HUDEP-2 (cell line): ENCODE results near the gene GRAMD1A.

ENCODE experiments used
- DNase-seq, 76 experiments: peaks; one replicate each; lab custom pipeline; 2025; ENCODE audit not compliant: unreplicated experiment in 76 of 76; lab: John Stamatoyannopoulos, UW

The GRAMD1A gene

DNA sequence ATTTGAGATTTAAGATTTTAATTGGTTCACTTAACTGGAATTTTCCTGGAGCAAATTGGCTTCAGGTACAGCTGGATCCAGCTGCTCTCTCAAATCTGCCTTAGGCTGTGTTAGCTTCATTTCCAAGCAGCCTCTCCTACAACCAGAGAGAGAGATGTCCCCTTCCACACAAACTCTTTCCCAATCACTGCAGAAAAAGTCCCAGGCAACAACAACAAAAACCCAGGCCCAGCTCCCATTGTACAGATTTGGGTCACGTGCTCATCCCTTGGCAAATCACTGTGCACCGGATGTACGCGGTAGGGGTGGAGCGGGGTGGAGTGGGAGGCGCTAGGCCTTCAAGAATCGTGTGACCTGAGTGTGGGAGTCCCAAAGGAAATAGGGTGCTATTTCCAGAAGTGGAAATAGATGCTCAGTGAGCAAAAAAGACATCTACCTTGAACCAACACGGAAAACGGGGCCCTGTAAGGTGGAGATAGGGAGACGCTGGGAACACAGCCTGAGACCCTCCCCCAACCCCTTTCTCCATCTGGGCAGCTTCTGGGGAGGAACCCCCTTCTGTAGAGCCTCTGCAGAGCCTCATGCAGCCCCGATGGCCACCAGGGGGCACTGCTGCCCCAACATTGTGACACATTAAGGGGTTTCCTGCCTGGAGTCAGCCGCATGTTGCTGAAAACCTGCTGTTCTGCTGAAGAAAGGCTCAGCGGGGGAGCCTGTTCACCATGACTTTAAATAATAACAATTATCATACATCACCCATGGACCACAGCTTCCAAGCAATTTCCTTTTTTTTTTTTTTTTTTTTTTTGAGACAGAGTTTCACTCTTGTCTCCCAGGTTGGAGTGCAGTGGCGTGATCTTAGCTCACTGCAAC is 66.8 kb downstream of the GRAMD1A start:
- DNase-seq: peak in 74 of 76 experiments; percentile 29 to 93 (median 84)

DNA sequence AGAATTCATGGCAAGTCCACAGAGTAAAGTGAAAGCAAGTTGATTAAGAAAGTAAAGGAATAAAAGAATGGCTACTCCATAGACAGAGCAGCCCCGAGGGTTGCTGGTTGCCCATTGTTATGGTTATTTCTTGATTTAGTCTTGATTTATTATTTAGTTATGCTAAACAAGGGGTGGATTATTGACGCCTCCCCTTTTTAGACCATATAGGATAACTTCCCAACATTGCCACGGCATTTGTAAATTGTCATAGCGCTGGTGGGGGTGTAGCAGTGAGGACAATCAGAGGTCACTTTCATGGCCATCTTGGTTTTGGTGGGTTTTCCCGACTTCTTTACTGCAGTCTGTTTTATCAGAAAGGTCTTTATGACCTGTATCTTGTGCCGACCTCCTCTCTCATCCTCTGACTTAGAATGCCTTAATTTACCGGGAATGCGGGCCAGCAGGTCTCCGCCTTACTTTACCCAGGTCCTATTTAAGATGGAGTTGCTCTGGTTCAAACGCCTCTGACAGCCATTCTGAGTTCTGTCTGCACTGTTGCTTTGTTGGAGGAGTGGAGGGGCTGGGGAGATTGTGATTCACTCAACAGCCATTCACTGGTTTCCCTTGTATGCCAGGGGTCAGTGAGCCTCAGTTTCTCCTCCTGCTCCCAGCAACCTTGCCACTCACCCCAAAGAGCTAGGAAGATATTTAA is 69.0 kb downstream of the GRAMD1A start:
- DNase-seq: no peak

GRCh38 chr19:35069696-35070095 is 69.6 kb downstream of the GRAMD1A start:
- DNase-seq: no peak

- no peak for DNase-seq
These were observed 70.3 kb downstream of the GRAMD1A start for GRCh38 chr19:35070471-35070870.

DNA sequence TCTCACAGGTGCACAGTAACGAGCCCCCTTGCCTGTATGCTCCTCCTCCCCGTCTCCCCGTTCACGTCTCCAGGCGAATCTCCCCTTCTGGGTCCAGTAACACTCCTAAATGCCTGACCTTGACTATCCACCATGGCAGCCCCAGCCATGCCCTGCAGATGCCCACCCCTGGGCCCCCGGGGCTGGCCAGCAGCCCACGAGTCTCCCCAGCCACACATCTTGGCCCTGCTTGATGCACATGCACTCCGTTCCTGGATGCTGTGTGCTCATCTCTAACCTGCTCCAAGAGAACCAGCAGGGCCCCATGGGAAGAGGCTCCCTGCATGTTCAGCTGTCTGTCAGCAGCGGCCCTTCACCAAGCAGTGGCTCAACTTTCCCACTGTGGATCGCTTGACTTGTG is 73.4 kb downstream of the GRAMD1A start:
- DNase-seq: no peak

DNA sequence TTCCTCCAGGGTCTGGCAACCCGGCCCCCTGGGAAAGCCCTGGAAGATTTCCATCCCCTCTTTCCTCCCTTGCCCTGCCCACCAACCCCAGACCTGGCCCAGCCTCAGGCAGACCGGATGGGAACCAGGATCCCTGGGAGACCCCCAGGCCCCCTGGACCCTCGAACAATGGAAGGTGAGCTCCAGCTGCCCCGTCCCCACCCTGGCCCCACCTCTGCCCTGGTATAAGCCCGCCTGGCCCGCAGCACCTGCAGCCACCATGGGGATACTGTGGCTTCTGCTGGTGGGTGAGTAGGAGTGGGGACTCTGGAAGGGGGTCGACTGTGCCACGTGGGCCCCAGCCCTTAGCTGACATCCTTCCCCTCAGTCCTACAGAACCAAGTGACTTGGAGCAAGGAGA is 73.8 kb downstream of the GRAMD1A start:
- no peak for DNase-seq

GRCh38 chr19:35074426-35075201 is 74.5 kb downstream of the GRAMD1A start:
- DNase-seq: no peak

GRCh38 chr19:35075202-35076025 is 75.3 kb downstream of the GRAMD1A start:
- no peak for DNase-seq

DNA sequence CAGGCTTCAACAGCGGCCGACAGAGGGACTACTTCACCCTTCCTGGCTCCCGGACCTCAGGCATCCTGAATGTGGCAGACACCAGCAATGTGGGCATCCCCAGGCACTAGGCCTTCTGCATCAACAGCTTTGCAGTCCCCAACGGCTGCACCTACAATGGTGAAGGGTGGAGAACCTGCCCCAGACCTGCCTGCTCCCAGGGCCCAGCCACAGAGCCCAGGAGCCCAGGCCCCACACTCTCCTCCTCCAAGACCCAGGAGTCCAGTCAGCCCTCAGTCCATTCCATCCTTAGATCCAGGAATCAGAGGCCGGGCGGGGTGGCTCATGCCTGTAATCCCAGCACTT is 75.9 kb downstream of the GRAMD1A start:
- DNase-seq: no peak
